Gastroesophageal sphincter (tissue), 3 donors: ENCODE data around the gene ZBTB6.

Experiments used
- CTCF ChIP-seq, 4 experiments: fragments of 200-600 bp in 2 of 4; fragments of 450-650 bp in 2 of 4; sonication (generic) in 1 of 4; IDR thresholded peaks; one replicate each; pipeline ENCODE4 v1.5.1; 2017 to 2019; ENCODE audit warnings: antibody characterized with exemption in 4 of 4, mild to moderate bottlenecking in 2 of 4, moderate library complexity in 2 of 4
- EP300 ChIP-seq: sonication (generic); formaldehyde crosslinking; IDR thresholded peaks from one replicate; pipeline ENCODE4 v1.6.1; 2017; ENCODE audit warnings: antibody characterized with exemption, mild to moderate bottlenecking
- POLR2A ChIP-seq, 2 donors: fragments of 450-650 bp; IDR thresholded peaks; one replicate each; pipeline ENCODE4 v1.6.1; 2017; ENCODE audit warnings: antibody characterized with exemption in 2 of 2, mild to moderate bottlenecking in 2 of 2, moderate library complexity in 1 of 2
- POLR2AphosphoS5 ChIP-seq: sonication (generic); formaldehyde crosslinking; IDR thresholded peaks from one replicate; pipeline ENCODE4 v1.6.1; 2017; ENCODE audit warnings: antibody characterized with exemption

DNA sequence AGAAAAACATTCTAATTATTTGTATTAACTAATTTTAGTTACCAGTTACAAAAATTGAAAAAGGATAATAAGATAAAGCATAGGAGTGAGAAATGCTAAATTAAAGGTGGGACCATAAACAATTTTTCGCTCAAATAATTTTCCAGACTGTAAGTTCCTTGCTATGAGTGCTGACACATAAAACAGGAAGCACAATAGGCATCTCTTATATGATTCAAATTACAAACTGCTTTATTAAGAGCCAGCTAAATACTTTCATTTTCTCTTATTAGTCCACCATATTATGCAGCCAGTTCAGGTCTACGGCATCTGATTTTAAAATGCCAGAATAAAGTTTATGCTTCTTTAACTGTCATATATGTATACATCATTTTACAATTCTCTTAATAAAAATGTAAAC lies 12.3 kb downstream of the ZBTB6 start:
- TF ChIP-seq CTCF (IDR thresholded peaks at IDR 0.05) (no peak), POLR2A (IDR thresholded peaks at IDR 0.05) (no peak), EP300 (no peak), POLR2AphosphoS5 (no peak)
